HepG2 (cell line): ENCODE results near the gene PSKH1. TPM values are rescaled to one million over a fixed set of nuclear protein-coding genes. Genes with fewer than 3 reads are reported as not detected.
A peak's percentile ranks its signal among the peaks of the same experiment; 100 is the strongest.

ENCODE experiments used
- ARID4A ChIP-seq: sonication (generic); formaldehyde crosslinking; IDR thresholded peaks from 2 replicates; pipeline ENCODE4 v1.5.0; 2020; ENCODE audit warnings: mild to moderate bottlenecking, missing genetic modification reagents, borderline replicate concordance
- CHCHD3 ChIP-seq: sonication (generic); formaldehyde crosslinking; IDR thresholded peaks from 2 replicates; pipeline ENCODE4 v1.8.0; 2022; ENCODE audit warnings: mild to moderate bottlenecking, missing genetic modification reagents, moderate library complexity
- CHD4 ChIP-seq: fragments of 200-600 bp; sonication (generic); IDR thresholded peaks from 2 replicates; pipeline ENCODE4 v1.7.0; 2017; ENCODE audit warnings: mild to moderate bottlenecking, low read length, borderline replicate concordance
- ETV5 ChIP-seq: IDR thresholded peaks from 2 replicates; pipeline ENCODE4 v1.6.1; 2018; ENCODE audit warnings: missing biosample characterization, missing genetic modification reagents, inconsistent platforms, borderline replicate concordance
- FOSL2 ChIP-seq: sonication (generic); formaldehyde crosslinking; IDR thresholded peaks from 2 replicates; pipeline ENCODE4 v1.4.0; 2020; ENCODE audit warnings: missing genetic modification reagents
- FOXK1 ChIP-seq: sonication (generic); formaldehyde crosslinking; IDR thresholded peaks from 2 replicates; pipeline ENCODE4 v1.4.0; 2020; ENCODE audit warnings: low read depth, missing genetic modification reagents, borderline replicate concordance
- HDAC2 ChIP-seq: sonication (generic); formaldehyde crosslinking; IDR thresholded peaks from 2 replicates; pipeline ENCODE4 v1.4.0; 2020; ENCODE audit warnings: missing genetic modification reagents
- HDAC6 ChIP-seq: fragments of 200-600 bp; sonication (generic); IDR thresholded peaks from 2 replicates; pipeline ENCODE4 v1.7.0; 2017; ENCODE audit warnings: mild to moderate bottlenecking, antibody characterized with exemption, low read length, low read depth
- HNRNPL ChIP-seq: fragments of 200-400 bp; formaldehyde crosslinking; IDR thresholded peaks from 2 replicates; pipeline ENCODE4 v1.6.1; 2017; ENCODE audit warnings: mild to moderate bottlenecking, low read depth, low read length
- KDM5B ChIP-seq: sonication (generic); formaldehyde crosslinking; IDR thresholded peaks from 2 replicates; pipeline ENCODE4 v1.4.0; 2020; ENCODE audit warnings: missing genetic modification reagents, mild to moderate bottlenecking, borderline replicate concordance
- KLF12 ChIP-seq: sonication (generic); formaldehyde crosslinking; IDR thresholded peaks from 2 replicates; pipeline ENCODE4 v1.4.0; 2020; ENCODE audit warnings: missing genetic modification reagents, borderline replicate concordance
- MAZ ChIP-seq, 2 experiments: sonication (generic) in 1 of 2; formaldehyde crosslinking in 1 of 2; IDR thresholded peaks; 2 replicates each; pipeline versions ENCODE4 v1.5.0 to v1.6.1; 2012 to 2020; ENCODE audit warnings: low read depth in 2 of 2, mild to moderate bottlenecking in 2 of 2, borderline replicate concordance in 1 of 2, improper control_type of control experiment in 1 of 2, low read length in 1 of 2, missing genetic modification reagents in 1 of 2, moderate library complexity in 1 of 2
- MEIS2 ChIP-seq: sonication (generic); formaldehyde crosslinking; IDR thresholded peaks from 2 replicates; pipeline ENCODE4 v1.9.0; 2021; ENCODE audit warnings: mild to moderate bottlenecking, missing genetic modification reagents
- NR3C1 ChIP-seq: sonication (generic); formaldehyde crosslinking; IDR thresholded peaks from 2 replicates; pipeline ENCODE4 v1.4.0; 2020; ENCODE audit warnings: missing genetic modification reagents
- POLR2AphosphoS5 ChIP-seq: IDR thresholded peaks from 2 replicates; pipeline ENCODE4 v1.6.1; 2012; ENCODE audit warnings: low read depth, low read length
- U2AF1 ChIP-seq: fragments of 200-400 bp; formaldehyde crosslinking; optimal IDR thresholded peaks from 2 replicates; pipeline ENCODE3; 2017; ENCODE audit warnings: mild to moderate bottlenecking, low read depth, low read length
- UBTF ChIP-seq: sonication (generic); formaldehyde crosslinking; IDR thresholded peaks from 2 replicates; pipeline ENCODE4 v1.4.0; 2020; ENCODE audit warnings: mild to moderate bottlenecking, missing genetic modification reagents
- ZFY ChIP-seq: sonication (generic); formaldehyde crosslinking; IDR thresholded peaks from 2 replicates; pipeline ENCODE4 v1.4.0; 2020; ENCODE audit warnings: missing genetic modification reagents
- ZNF414 ChIP-seq: sonication (generic); formaldehyde crosslinking; IDR thresholded peaks from 2 replicates; pipeline ENCODE4 v1.5.0; 2020; ENCODE audit warnings: missing genetic modification reagents
- ZNF672 ChIP-seq: sonication (generic); formaldehyde crosslinking; IDR thresholded peaks from 2 replicates; pipeline ENCODE4 v1.8.1; 2022; ENCODE audit warnings: missing genetic modification reagents
- polyA plus RNA-seq, 8 experiments: library from polyadenylated mRNA; depleted of rRNA in 3 of 8; stranded (reverse) in 7 of 8; unstranded in 1 of 8; fragments of >200 nt; fragmentation: Illumina TruSeq in 4 of 8; extraction: Trizol in 4 of 8; gene quantifications; 2 replicates each; pipeline versions ENCODE4 v1.2.1 to v1.2.3, GENCODE V29; 2011 to 2016; ENCODE audit warnings: low read depth in 4 of 8, missing spikeins in 1 of 8, mixed read lengths in 1 of 8; ENCODE audit not compliant: insufficient read depth in 1 of 8
- total RNA-seq, 5 experiments: library from RNA; depleted of rRNA; stranded (reverse); fragments of >200 nt; fragmentation: Illumina TruSeq; extraction: Trizol; gene quantifications; 2 replicates each; pipeline ENCODE4 v1.2.3, GENCODE V29; 2016; ENCODE audit warnings: low read depth in 1 of 5

The PSKH1 gene
- total and polyA plus RNA-seq, 2 of the 13 experiments (the other 11 are each of a cell fraction or from before 2014, with no cell fraction given) = 8.4 to 19.1 TPM

GRCh38 chr16:67965668-67966548 lies 72.9 kb downstream of the PSKH1 start (continued):
- peak; percentile 7; the same call in 1 of the 2 replicates for TF ChIP-seq POLR2AphosphoS5
- no peak for TF ChIP-seq CHD4
- TF ChIP-seq MEIS2 (CRISPR knock-in tag) = 0 out of 2 replicates have a peak, but pooled peaks have one; percentile 30
- TF ChIP-seq CHCHD3 (CRISPR knock-in tag) = peak; percentile 85; the same call in 1 of the 2 replicates
- TF ChIP-seq KLF12 (CRISPR knock-in tag) = no peak
- TF ChIP-seq UBTF = no peak; the same call in 1 of the 2 replicates
- no peak for TF ChIP-seq HDAC6
- no peak for TF ChIP-seq KDM5B (CRISPR knock-in tag)
- TF ChIP-seq ZFY (CRISPR knock-in tag) = peak; percentile 68
- no peak for TF ChIP-seq U2AF1
- no peak for TF ChIP-seq HDAC2 (CRISPR knock-in tag)
- no peak for TF ChIP-seq HNRNPL
- TF ChIP-seq ZNF414 (CRISPR knock-in tag) = peak; percentile 70
- TF ChIP-seq ZNF672 = no peak
- no peak; the same call in 1 of the 2 replicates for TF ChIP-seq ETV5 (CRISPR knock-in tag)
- TF ChIP-seq MAZ (IDR thresholded peaks at IDR 0.05; ENCODE audit: borderline replicate concordance, low read depth, low read length) = no peak
- peak; percentile 73; the same call in 1 of the 2 replicates for TF ChIP-seq MAZ (CRISPR knock-in tag; IDR thresholded peaks at IDR 0.05; ENCODE audit: low read depth)
- TF ChIP-seq NR3C1 = no peak
- no peak for TF ChIP-seq FOSL2 (CRISPR knock-in tag)
- TF ChIP-seq FOXK1 (CRISPR knock-in tag) = no peak
- TF ChIP-seq ARID4A (CRISPR knock-in tag) = peak; percentile 35; the same call in 1 of the 2 replicates
